ENCODE results near the gene ERLEC1. TPM values are rescaled to one million over a fixed set of nuclear protein-coding genes. Genes with fewer than 3 reads are reported as not detected.

The ERLEC1 gene
- total RNA-seq, 3 donors from 2014 or later, result 82.9 to 114 (median 87.1) TPM

DNA sequence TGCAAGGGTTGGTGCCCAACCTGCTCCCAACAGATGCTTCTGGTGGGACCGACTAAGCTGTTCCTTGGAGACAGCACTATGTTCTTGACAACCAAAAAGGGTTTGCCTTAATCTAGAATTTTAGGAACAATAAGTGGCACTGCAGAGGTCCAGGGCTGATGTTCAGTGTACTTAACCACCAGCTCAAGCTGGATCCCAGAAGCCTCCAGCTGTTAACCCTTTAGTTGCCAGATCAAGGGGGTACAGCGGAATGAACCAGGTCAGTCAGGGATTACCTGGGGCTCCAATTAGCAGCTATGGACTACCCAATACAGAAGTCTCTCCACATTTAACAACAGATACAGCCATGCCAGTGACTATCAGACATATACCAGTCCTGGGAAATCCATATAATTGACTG lies 69.4 kb downstream of the ERLEC1 start:
- DNase-seq (ENCODE audit: low spot score in 2 of 2), result no peak
- H3K27ac ChIP-seq, result no peak overlapping the region
- H3K4me3 ChIP-seq, result no peak overlapping the region
- no peaks in the 10 kb centered on the region for H3K27me3 ChIP-seq
- TF ChIP-seq POLR2AphosphoS5 (IDR thresholded peaks at IDR 0.05) (no peak), POLR2A (IDR thresholded peaks at IDR 0.05) (no peak)
- TF ChIP-seq, protein P1, sequence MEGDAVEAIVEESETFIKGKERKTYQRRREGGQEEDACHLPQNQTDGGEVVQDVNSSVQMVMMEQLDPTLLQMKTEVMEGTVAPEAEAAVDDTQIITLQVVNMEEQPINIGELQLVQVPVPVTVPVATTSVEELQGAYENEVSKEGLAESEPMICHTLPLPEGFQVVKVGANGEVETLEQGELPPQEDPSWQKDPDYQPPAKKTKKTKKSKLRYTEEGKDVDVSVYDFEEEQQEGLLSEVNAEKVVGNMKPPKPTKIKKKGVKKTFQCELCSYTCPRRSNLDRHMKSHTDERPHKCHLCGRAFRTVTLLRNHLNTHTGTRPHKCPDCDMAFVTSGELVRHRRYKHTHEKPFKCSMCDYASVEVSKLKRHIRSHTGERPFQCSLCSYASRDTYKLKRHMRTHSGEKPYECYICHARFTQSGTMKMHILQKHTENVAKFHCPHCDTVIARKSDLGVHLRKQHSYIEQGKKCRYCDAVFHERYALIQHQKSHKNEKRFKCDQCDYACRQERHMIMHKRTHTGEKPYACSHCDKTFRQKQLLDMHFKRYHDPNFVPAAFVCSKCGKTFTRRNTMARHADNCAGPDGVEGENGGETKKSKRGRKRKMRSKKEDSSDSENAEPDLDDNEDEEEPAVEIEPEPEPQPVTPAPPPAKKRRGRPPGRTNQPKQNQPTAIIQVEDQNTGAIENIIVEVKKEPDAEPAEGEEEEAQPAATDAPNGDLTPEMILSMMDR (IDR thresholded peaks at IDR 0.05), result no peak
- H3K4me1 ChIP-seq, result no peaks in the 10 kb centered on the region
- intact Hi-C loops (cut with DNase I; ENCODE audit: low total_unique reads), result no loop called here
- no peaks in the 10 kb centered on the region for H3K36me3 ChIP-seq
- no peaks in the 10 kb centered on the region for H3K9me3 ChIP-seq

DNA sequence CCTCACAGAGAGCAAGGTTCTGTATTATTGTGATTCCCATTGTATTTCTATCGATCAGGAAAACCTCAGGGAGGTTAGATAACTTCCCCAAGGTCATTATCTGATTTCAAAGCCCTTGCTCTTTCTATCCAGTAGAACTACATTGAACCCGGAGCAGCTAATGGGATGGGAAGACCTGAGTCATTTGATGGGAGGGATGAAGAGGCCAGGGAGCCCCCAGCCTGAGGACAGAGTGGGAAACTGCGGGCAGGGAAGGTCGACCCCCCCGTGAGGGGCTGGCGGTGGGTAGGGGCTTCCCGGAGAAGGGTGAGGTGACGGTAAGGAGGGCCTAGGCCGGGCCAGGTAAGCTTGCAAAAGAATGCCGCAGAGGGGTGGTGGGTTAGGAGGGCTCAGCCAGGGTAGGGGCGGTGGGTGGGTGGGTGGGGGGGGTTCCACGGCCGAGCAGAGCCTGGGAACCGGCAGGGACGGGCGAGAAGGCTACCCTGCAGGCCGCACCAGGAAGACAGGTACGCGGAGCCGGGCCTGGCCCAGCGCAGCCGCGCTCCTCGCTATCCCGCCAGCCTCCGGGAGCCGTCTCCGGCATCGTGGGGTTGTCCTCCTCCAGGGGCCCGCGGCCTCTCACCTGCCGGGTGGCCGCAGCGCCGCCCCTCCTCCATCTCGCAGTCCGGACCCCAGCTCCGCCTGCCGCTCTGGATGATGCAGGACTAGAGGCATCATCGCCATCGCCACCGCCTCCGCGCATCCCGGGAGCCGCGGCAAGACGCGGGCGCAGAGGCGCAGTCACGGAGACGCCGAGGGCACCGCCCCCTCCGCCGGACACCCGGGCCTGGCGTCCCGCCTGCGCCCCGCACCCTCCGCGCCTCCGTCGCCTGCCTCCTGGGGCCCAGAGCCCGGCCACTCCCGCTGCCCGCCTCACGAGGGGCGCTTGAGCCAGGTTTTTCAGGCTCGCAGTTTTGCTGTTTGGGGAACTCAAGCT lies 72.7 kb downstream of the ERLEC1 start, which contains the start of gene GPR75:
TSS of gene GPR75 (minus strand) at position 762 of the 976 bp plus-strand sequence. CDS start 5,211 bp downstream, outside the sequence.
- Histone ChIP-seq H3K36me3 (no peaks in the 10 kb centered on the region), H3K27me3 (no peaks in the 10 kb centered on the region), H3K9me3 (no peaks in the 10 kb centered on the region), H3K4me3 (peak within 1 kb of the TSS; percentile 39 to 78 (median 67)), H3K27ac (peak within 1 kb of the TSS; percentile 78 to 88), H3K4me1 (no peaks in the 10 kb centered on the region)
- intact Hi-C loops (cut with DNase I; ENCODE audit: low total_unique reads), result no loop called here
- peak; percentile 41 to 57 for DNase-seq (ENCODE audit: low spot score in 2 of 2)
- TF ChIP-seq POLR2AphosphoS5 (IDR thresholded peaks at IDR 0.05) (peak in 2 of 3 donors; percentile 16 to 52), POLR2A (IDR thresholded peaks at IDR 0.05) (no peak)

DNA sequence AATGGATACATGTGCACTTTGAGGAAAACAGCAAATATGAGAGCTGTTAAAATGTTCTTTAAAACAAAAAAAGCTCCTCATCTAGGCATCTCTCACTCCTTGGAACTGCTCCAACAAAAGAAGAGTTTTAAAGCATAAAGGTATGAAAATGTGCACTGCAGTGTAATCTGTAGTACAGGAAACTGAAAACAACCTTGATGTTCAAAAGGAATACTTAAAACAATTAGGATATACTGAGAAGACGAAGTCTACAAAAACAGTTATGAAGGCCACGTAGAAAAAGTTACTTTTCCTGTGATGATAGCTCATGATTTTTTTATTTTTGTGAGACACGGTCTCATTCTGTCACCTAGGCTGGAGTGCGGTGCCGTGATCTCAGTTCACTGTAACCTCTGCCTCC lies 75.0 kb downstream of the ERLEC1 start:
- TF ChIP-seq POLR2AphosphoS5 (IDR thresholded peaks at IDR 0.05), result no peak
- Histone ChIP-seq H3K9me3 (no peaks in the 10 kb centered on the region), H3K27ac (no peak overlapping the region), H3K36me3 (no peaks in the 10 kb centered on the region), H3K4me3 (no peak overlapping the region), H3K4me1 (no peaks in the 10 kb centered on the region), H3K27me3 (no peaks in the 10 kb centered on the region)
- DNase-seq (ENCODE audit: low spot score in 2 of 2), result no peak
- intact Hi-C loops (cut with DNase I; ENCODE audit: low total_unique reads), result no loop called here

DNA sequence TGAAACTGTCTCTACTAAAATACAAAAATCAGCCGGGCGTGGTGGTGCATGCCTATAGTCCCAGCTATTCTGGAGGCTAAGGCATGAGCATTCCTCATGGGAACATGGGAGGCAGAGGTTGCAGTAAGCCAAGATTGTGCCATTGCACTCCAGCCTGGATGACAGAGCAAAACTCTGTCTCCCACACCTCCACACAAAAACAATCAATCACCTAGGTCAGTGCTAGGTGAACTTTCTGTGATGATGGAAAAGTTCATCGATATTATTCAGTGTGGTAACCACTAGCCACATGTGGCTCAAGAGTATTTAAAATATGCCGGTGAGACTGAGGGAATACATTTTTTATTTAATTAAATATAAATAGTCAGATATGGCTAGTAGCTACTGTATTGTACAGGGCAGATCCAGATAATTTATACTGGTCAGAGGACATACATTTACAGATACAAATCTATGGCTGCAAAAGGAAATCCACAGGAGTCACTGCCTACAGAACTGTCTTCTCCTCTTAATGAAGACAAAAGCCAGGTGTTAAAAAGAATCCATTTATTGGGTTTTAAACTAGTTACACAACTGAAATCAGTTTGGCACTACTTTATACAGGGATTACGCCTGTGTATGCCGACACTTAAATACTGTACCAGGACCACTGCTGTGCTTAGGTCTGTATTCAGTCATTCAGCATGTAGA lies 76.8 kb downstream of the ERLEC1 start:
- no peaks in the 10 kb centered on the region for H3K27me3 ChIP-seq
- TF ChIP-seq, protein P1 (IDR thresholded peaks at IDR 0.05), result no peak
- TF ChIP-seq POLR2A (IDR thresholded peaks at IDR 0.05), result no peak
- no peak for TF ChIP-seq POLR2AphosphoS5 (IDR thresholded peaks at IDR 0.05)
- no peaks in the 10 kb centered on the region for H3K4me1 ChIP-seq
- intact Hi-C loops (cut with DNase I; ENCODE audit: low total_unique reads), result no loop called here
- H3K9me3 ChIP-seq, result no peaks in the 10 kb centered on the region
- no peak overlapping the region for H3K27ac ChIP-seq
- no peak for DNase-seq (ENCODE audit: low spot score in 2 of 2)
- no peaks in the 10 kb centered on the region for H3K36me3 ChIP-seq
- H3K4me3 ChIP-seq, result no peak overlapping the region

DNA sequence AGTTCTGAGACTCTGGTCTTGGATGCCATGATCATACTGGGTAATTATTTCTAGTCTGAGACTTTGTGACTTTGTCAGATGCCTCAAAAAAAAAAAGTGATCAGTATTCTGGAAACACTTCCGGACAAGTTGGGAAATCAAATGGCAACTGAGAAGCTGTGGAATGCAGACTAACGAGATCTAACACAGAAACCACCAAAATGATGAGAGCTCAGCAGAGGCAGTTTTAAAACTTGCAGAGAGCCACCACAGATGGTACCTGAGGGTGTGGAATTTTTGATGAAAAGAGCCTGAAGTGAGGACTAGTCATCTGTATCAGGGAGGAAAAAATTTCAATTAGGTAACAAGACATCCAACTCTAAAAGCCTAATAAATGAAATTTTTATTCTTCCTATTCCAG lies 78.4 kb downstream of the ERLEC1 start:
- peak in 1 of 2 donors; percentile 57 for DNase-seq (ENCODE audit: low spot score in 2 of 2)
- no peaks in the 10 kb centered on the region for H3K4me1 ChIP-seq
- intact Hi-C loops (cut with DNase I; ENCODE audit: low total_unique reads), result no loop called here
- no peaks in the 10 kb centered on the region for H3K9me3 ChIP-seq
- TF ChIP-seq POLR2AphosphoS5 (IDR thresholded peaks at IDR 0.05) (peak in 1 of 3 donors; percentile 40), POLR2A (IDR thresholded peaks at IDR 0.05) (no peak)
- H3K4me3 ChIP-seq, result no peak overlapping the region
- H3K27me3 ChIP-seq, result no peaks in the 10 kb centered on the region
- H3K27ac ChIP-seq, result peak overlapping the region; percentile 19 to 63
- H3K36me3 ChIP-seq, result no peaks in the 10 kb centered on the region

DNA sequence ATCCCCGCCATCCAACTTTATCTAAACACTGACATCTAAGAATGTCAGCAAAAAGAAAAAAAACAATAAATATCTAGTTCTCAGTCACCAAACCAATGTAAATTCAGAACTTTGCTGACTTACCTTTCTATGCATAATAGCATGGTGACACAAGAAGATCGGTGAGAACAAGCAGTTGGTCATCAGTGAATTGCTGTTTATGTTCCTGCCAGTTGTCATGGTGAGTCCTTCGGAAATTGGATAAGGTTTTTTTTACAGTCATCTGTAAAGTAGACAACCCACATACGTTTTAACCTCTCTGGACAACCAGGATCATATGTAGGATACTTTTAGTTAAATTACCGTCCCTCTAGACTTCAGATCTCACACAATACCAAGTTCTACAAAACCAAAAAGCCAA lies 79.1 kb downstream of the ERLEC1 start:
- H3K4me1 ChIP-seq, result no peaks in the 10 kb centered on the region
- no peak for DNase-seq (ENCODE audit: low spot score in 2 of 2)
- no peaks in the 10 kb centered on the region for H3K27me3 ChIP-seq
- H3K9me3 ChIP-seq, result no peaks in the 10 kb centered on the region
- no peak for TF ChIP-seq POLR2AphosphoS5 (IDR thresholded peaks at IDR 0.05)
- TF ChIP-seq POLR2A (IDR thresholded peaks at IDR 0.05), result no peak
- TF ChIP-seq, protein P1 (IDR thresholded peaks at IDR 0.05), result no peak
- peak overlapping the region; percentile 19 to 63 for H3K27ac ChIP-seq
- intact Hi-C loops (cut with DNase I; ENCODE audit: low total_unique reads), result no loop called here
- H3K36me3 ChIP-seq, result no peaks in the 10 kb centered on the region
- no peak overlapping the region for H3K4me3 ChIP-seq

Measured in breast epithelium (tissue), 4 donors.